Measurements from ENCODE around the gene GRIP2.

The GRIP2 gene

GRCh38 chr3:14503706-14504065, 36.5 kb downstream of the GRIP2 start:
- POLR2A ChIA-PET: no interaction called here
- CTCF ChIA-PET: no interaction called here
- no peak for DNase-seq (ENCODE audit: extremely low spot score)
- TF ChIP-seq ELF4 (IDR thresholded peaks at IDR 0.05) (no peak), FOXK2 (IDR thresholded peaks at IDR 0.05) (no peak), TARDBP (IDR thresholded peaks at IDR 0.05) (no peak), BHLHE40 (IDR thresholded peaks at IDR 0.05; ENCODE audit: borderline replicate concordance) (no peak), SP1 (IDR thresholded peaks at IDR 0.05) (no peak), ARNT (IDR thresholded peaks at IDR 0.05) (no peak), CTBP1 (IDR thresholded peaks at IDR 0.05; ENCODE audit: borderline replicate concordance) (no peak), SUZ12 (IDR thresholded peaks at IDR 0.05) (no peak), FOXM1 (IDR thresholded peaks at IDR 0.05; ENCODE audit: borderline replicate concordance) (no peak), FOXA1 (IDR thresholded peaks at IDR 0.05) (no peak), ZNF384 (IDR thresholded peaks at IDR 0.05) (no peak)

GRCh38 chr3:14503033-14503705, 37.0 kb downstream of the GRIP2 start:
- TF ChIP-seq SUZ12 (IDR thresholded peaks at IDR 0.05) (no peak), HDGF (IDR thresholded peaks at IDR 0.05; ENCODE audit: borderline replicate concordance) (no peak), FOXA1 (IDR thresholded peaks at IDR 0.05) (no peak), TARDBP (IDR thresholded peaks at IDR 0.05) (no peak), CTBP1 (IDR thresholded peaks at IDR 0.05; ENCODE audit: borderline replicate concordance) (no peak), ELF4 (IDR thresholded peaks at IDR 0.05) (no peak), FOXK2 (IDR thresholded peaks at IDR 0.05) (no peak), PKNOX1 (IDR thresholded peaks at IDR 0.05) (no peak), SP1 (IDR thresholded peaks at IDR 0.05) (no peak)
- ChIA-PET CTCF (interaction anchor here (0.6 to 0.7 kb wide), 2 partner anchors 103 to 141 kb away, joined by 3 to 5 read pairs; no protein-coding TSS in a partner anchor), POLR2A (no interaction called here)
- DNase-seq (ENCODE audit: extremely low spot score): no peak

- no peak for TF ChIP-seq PKNOX1 (IDR thresholded peaks at IDR 0.05)
- CTCF ChIA-PET: interaction anchor here (0.6 to 0.7 kb wide), 2 partner anchors 102 to 140 kb away, joined by 3 to 5 read pairs; no protein-coding TSS in a partner anchor
- DNase-seq (ENCODE audit: extremely low spot score): no peak
- POLR2A ChIA-PET: no interaction called here
These were observed 37.7 kb downstream of the GRIP2 start for GRCh38 chr3:14502472-14502871.

- ChIA-PET POLR2A (no interaction called here), CTCF (no interaction called here)
- DNase-seq (ENCODE audit: extremely low spot score): no peak
- no peak for TF ChIP-seq BHLHE40 (IDR thresholded peaks at IDR 0.05; ENCODE audit: borderline replicate concordance)
- TF ChIP-seq ELF4 (IDR thresholded peaks at IDR 0.05): no peak
- no peak for TF ChIP-seq NFRKB (IDR thresholded peaks at IDR 0.05)
- TF ChIP-seq SP1 (IDR thresholded peaks at IDR 0.05): no peak
- no peak for TF ChIP-seq LEF1 (IDR thresholded peaks at IDR 0.05; ENCODE audit: borderline replicate concordance)
- no peak for TF ChIP-seq TARDBP (IDR thresholded peaks at IDR 0.05)
- TF ChIP-seq SUZ12 (IDR thresholded peaks at IDR 0.05): no peak
- TF ChIP-seq FOXK2 (IDR thresholded peaks at IDR 0.05): no peak
- TF ChIP-seq PKNOX1 (IDR thresholded peaks at IDR 0.05): no peak
- no peak for TF ChIP-seq ZNF384 (IDR thresholded peaks at IDR 0.05)
- no peak for TF ChIP-seq CTBP1 (IDR thresholded peaks at IDR 0.05; ENCODE audit: borderline replicate concordance)
- TF ChIP-seq ARNT (IDR thresholded peaks at IDR 0.05): no peak
- no peak for TF ChIP-seq HDGF (IDR thresholded peaks at IDR 0.05; ENCODE audit: borderline replicate concordance)
These were observed 42.8 kb downstream of the GRIP2 start for GRCh38 chr3:14497321-14497720.

GRCh38 chr3:14496351-14496750, 43.8 kb downstream of the GRIP2 start:
- POLR2A ChIA-PET: no interaction called here
- CTCF ChIA-PET: no interaction called here

GRCh38 chr3:14494973-14495300, 45.2 kb downstream of the GRIP2 start:
- POLR2A ChIA-PET: no interaction called here
- no peak for DNase-seq (ENCODE audit: extremely low spot score)
- TF ChIP-seq BHLHE40 (IDR thresholded peaks at IDR 0.05; ENCODE audit: borderline replicate concordance) (no peak), NFRKB (IDR thresholded peaks at IDR 0.05) (no peak), FOXA1 (IDR thresholded peaks at IDR 0.05) (no peak), ZNF384 (IDR thresholded peaks at IDR 0.05) (no peak), FOXK2 (IDR thresholded peaks at IDR 0.05) (no peak), TARDBP (IDR thresholded peaks at IDR 0.05) (no peak), ARNT (IDR thresholded peaks at IDR 0.05) (no peak), ELF4 (IDR thresholded peaks at IDR 0.05) (no peak), SUZ12 (IDR thresholded peaks at IDR 0.05) (no peak), FOXM1 (IDR thresholded peaks at IDR 0.05; ENCODE audit: borderline replicate concordance) (no peak), HDGF (IDR thresholded peaks at IDR 0.05; ENCODE audit: borderline replicate concordance) (no peak), SP1 (IDR thresholded peaks at IDR 0.05) (no peak), PKNOX1 (IDR thresholded peaks at IDR 0.05) (no peak), LEF1 (IDR thresholded peaks at IDR 0.05; ENCODE audit: borderline replicate concordance) (no peak), L3MBTL2 (conservative IDR thresholded peaks at IDR 0.05) (no peak), CTBP1 (IDR thresholded peaks at IDR 0.05; ENCODE audit: borderline replicate concordance) (no peak)
- CTCF ChIA-PET: no interaction called here

More at GRCh38 chr3:14496351-14496750, 43.8 kb downstream of the GRIP2 start:
- TF ChIP-seq ARNT (IDR thresholded peaks at IDR 0.05) (no peak), L3MBTL2 (conservative IDR thresholded peaks at IDR 0.05) (no peak), ELF4 (IDR thresholded peaks at IDR 0.05) (no peak), FOXK2 (IDR thresholded peaks at IDR 0.05) (no peak), BHLHE40 (IDR thresholded peaks at IDR 0.05; ENCODE audit: borderline replicate concordance) (no peak), PKNOX1 (IDR thresholded peaks at IDR 0.05) (no peak), ZNF384 (IDR thresholded peaks at IDR 0.05) (no peak), CTBP1 (IDR thresholded peaks at IDR 0.05; ENCODE audit: borderline replicate concordance) (no peak), HDGF (IDR thresholded peaks at IDR 0.05; ENCODE audit: borderline replicate concordance) (no peak), SUZ12 (IDR thresholded peaks at IDR 0.05) (no peak), LEF1 (IDR thresholded peaks at IDR 0.05; ENCODE audit: borderline replicate concordance) (no peak)
- DNase-seq (ENCODE audit: extremely low spot score): no peak
